ENCODE data around the gene ENTREP3. TPM values are rescaled to one million over a fixed set of nuclear protein-coding genes. Genes with fewer than 3 reads are reported as not detected.
"Not testable (repeated sequence)": the region's sequence is repeated elsewhere in the genome, so short reads cannot be mapped to it uniquely, and the experiment has no call there.

ENTREP3 gene
- total and polyA plus RNA-seq, 2 donors (not counting 3 experiments of a cell fraction or from before 2014, with no cell fraction given), result 27.4 to 62.7 TPM

- intact Hi-C loops (cut with micrococcal nuclease); H3K4me2 ChIP-seq (ENCODE audit: insufficient read depth, low read length); H3K79me2 ChIP-seq (ENCODE audit: control insufficient read depth, insufficient read depth, low read length); dilution Hi-C loops (cut with MboI; ENCODE audit: extremely low pct_ligation_motif_present, low sequenced_read_pairs); H3K9me3 ChIP-seq (replicated peaks; ENCODE audit: control insufficient read depth, insufficient read depth, low read length); H3K36me3 ChIP-seq (ENCODE audit: control insufficient read depth in 2 of 2, extremely low read depth in 1 of 2, insufficient read depth in 2 of 2, low read length in 2 of 2); H3K9me1 ChIP-seq (replicated peaks; ENCODE audit: control insufficient read depth, extremely low read depth, insufficient read depth, low read length); H2AFZ ChIP-seq (ENCODE audit: low read depth, low read length); H3K27me3 ChIP-seq (ENCODE audit: control insufficient read depth in 2 of 2, insufficient read depth in 2 of 2, low read length in 2 of 2); H3K9ac ChIP-seq (replicated peaks; ENCODE audit: extremely low read depth, insufficient read depth, low read length); H3K27ac ChIP-seq (ENCODE audit: insufficient read depth, low read depth, low read length); H3K4me1 ChIP-seq (ENCODE audit: control insufficient read depth, extremely low read depth, insufficient read depth, low read length); H3K4me3 ChIP-seq (replicated peaks in 1 of 3; ENCODE audit: insufficient read depth in 1 of 3, low read depth in 1 of 3, low read length in 3 of 3); H4K20me1 ChIP-seq (replicated peaks; ENCODE audit: control insufficient read depth, extremely low read depth, insufficient read depth, low read length); POLR2A ChIA-PET: not testable (repeated sequence)
- DNase-seq (ENCODE audit: low read depth, low spot score), result peak; percentile 88
- CTCF ChIA-PET, result interaction anchor here (0.7 to 1.2 kb wide), 5 partner anchors 8 to 59 kb away, joined by 3 to 8 read pairs (median 3); partner anchors contain the start of genes KRTCAP2 and MTX1
- FAIRE-seq, result peak; percentile 75
- TSS peak; percentile 3 for BruUV-seq (replicated peaks)
Observed at GRCh38 chr1:155232001-155232978, 23.0 kb downstream of the ENTREP3 start.

DNA sequence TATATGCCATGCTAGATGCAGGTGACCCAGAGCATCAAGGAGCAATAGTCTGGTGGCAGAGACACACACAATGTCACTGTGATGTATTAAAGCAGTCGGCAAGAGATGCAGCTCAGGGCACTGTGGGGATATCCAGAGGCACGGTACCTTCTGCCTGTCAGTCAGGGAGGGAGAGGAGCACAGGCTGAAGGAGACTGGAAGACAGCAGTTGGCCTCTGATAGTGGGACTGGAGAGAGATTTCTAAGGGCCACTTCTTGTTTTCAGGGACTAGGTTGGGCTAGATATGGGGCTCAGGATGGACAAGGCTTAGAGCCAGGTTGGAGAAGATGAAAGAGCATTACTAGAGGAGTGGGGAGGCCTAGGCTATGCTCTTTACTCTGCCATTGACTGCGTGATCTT is 24.0 kb downstream of the ENTREP3 start:
- not testable (repeated sequence) for BruUV-seq (replicated peaks)

More for the DNA sequence above, 24.0 kb downstream of the ENTREP3 start:
- H3K27ac ChIP-seq (ENCODE audit: insufficient read depth, low read depth, low read length); H3K9me1 ChIP-seq (replicated peaks; ENCODE audit: control insufficient read depth, extremely low read depth, insufficient read depth, low read length); intact Hi-C loops (cut with micrococcal nuclease); H3K27me3 ChIP-seq (ENCODE audit: control insufficient read depth in 2 of 2, insufficient read depth in 2 of 2, low read length in 2 of 2); H4K20me1 ChIP-seq (replicated peaks; ENCODE audit: control insufficient read depth, extremely low read depth, insufficient read depth, low read length); H3K4me3 ChIP-seq (replicated peaks in 1 of 3; ENCODE audit: insufficient read depth in 1 of 3, low read depth in 1 of 3, low read length in 3 of 3); H3K36me3 ChIP-seq (ENCODE audit: control insufficient read depth in 2 of 2, extremely low read depth in 1 of 2, insufficient read depth in 2 of 2, low read length in 2 of 2); POLR2A ChIA-PET; H3K79me2 ChIP-seq (ENCODE audit: control insufficient read depth, insufficient read depth, low read length); H3K9ac ChIP-seq (replicated peaks; ENCODE audit: extremely low read depth, insufficient read depth, low read length); dilution Hi-C loops (cut with MboI; ENCODE audit: extremely low pct_ligation_motif_present, low sequenced_read_pairs); H3K4me2 ChIP-seq (ENCODE audit: insufficient read depth, low read length); DNase-seq (ENCODE audit: low read depth, low spot score); H2AFZ ChIP-seq (ENCODE audit: low read depth, low read length); H3K9me3 ChIP-seq (replicated peaks; ENCODE audit: control insufficient read depth, insufficient read depth, low read length); FAIRE-seq: not testable (repeated sequence)
- CTCF ChIA-PET, result interaction anchor here (1.2 kb wide), 1 partner anchor 58 kb away, joined by 3 read pairs; the partner anchor contains the start of gene KRTCAP2
- peaks cover 10% of the 10 kb centered on the region for H3K4me1 ChIP-seq (ENCODE audit: control insufficient read depth, extremely low read depth, insufficient read depth, low read length)

All from endothelial cell of umbilical vein (primary cell).